H1 (cell line): ENCODE measurements around the gene PLA2G4E. TPM values are rescaled to one million over a fixed set of nuclear protein-coding genes. Genes with fewer than 3 reads are reported as not detected.

Experiments used
- CHD7 ChIP-seq: fragments of 300-600 bp; sonication (generic); IDR thresholded peaks from 2 replicates; pipeline ENCODE4 v1.7.1; 2012; ENCODE audit warnings: low read length, moderate library complexity, mild to moderate bottlenecking, inconsistent platforms; ENCODE audit not compliant: insufficient replicate concordance
- E2F6 ChIP-seq: IDR thresholded peaks from 2 replicates; pipeline ENCODE4 v1.6.1; 2012; ENCODE audit warnings: inconsistent platforms
- FOSL1 ChIP-seq: IDR thresholded peaks from 2 replicates; pipeline ENCODE4 v1.6.1; 2011; ENCODE audit warnings: mild to moderate bottlenecking, low read depth, low read length, moderate library complexity; ENCODE audit not compliant: insufficient read depth
- NRF1 ChIP-seq: IDR thresholded peaks from 2 replicates; pipeline ENCODE4 v1.6.1; 2011; ENCODE audit warnings: mild to moderate bottlenecking, low read depth, low read length, improper control_type of control experiment
- TAF1 ChIP-seq: IDR thresholded peaks from 2 replicates; pipeline ENCODE4 v1.6.1; 2011; ENCODE audit warnings: mild to moderate bottlenecking, low read depth, low read length
- YY1 ChIP-seq: IDR thresholded peaks from 2 replicates; pipeline ENCODE4 v1.6.1; 2011; ENCODE audit warnings: low read depth, mild to moderate bottlenecking, low read length
- polyA plus RNA-seq, 7 experiments: library from polyadenylated mRNA; depleted of rRNA in 3 of 7; stranded (reverse) in 5 of 7; unstranded in 2 of 7; fragments of >200 nt in 5 of 7; fragments of 200-250 nt in 2 of 7; gene quantifications; 1 replicate in 5 of 7; 2 replicates in 1 of 7; 4 replicates in 1 of 7; pipeline versions ENCODE4 v1.2.1 to v1.2.3, GENCODE V29; 2011 to 2013; ENCODE audit warnings: missing spikeins in 2 of 7, mixed read lengths in 2 of 7
- total RNA-seq: library from RNA; stranded (reverse); fragmentation: NEBNext Ultra II Directional; extraction: Animal tissue kit (Norgen Biotek cat#: 25700); gene quantifications from 2 replicates; pipeline ENCODE4 v1.2.1, GENCODE V29; 2021

The PLA2G4E gene
- total and polyA plus RNA-seq, 2 of the 8 experiments (the other 6 are each of a cell fraction or from before 2014, with no cell fraction given) = 0.03 TPM; not detected in 1

- TF ChIP-seq YY1 (no peak), NRF1 (no peak), TAF1 (no peak), E2F6 (no peak), CHD7 (no peak), FOSL1 (no peak)
Observed at GRCh38 chr15:42018306-42019224, 2.3 kb downstream of the PLA2G4E start (continued).
